Measurements from ENCODE around the gene IFIT5.

DNA sequence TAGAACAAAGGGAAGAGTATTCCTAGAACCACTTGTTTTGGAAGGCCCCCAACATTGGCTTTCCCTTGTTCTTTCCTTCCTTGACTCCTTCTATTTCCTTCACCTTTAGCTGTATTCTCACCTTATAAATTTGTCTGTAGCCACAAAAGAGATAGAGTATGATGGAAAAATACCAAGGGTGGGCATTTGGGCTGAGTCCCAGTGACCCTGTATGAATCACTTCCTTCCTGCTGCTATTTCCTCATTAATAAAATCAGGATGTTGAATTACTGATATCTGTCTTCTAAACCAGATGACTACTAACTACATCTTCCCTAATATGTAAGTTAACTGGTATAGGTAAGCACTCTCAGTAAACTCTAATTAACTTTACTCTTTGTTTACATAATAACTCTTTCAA is 55.1 kb downstream of the IFIT5 start:
- TF ChIP-seq, protein P1, sequence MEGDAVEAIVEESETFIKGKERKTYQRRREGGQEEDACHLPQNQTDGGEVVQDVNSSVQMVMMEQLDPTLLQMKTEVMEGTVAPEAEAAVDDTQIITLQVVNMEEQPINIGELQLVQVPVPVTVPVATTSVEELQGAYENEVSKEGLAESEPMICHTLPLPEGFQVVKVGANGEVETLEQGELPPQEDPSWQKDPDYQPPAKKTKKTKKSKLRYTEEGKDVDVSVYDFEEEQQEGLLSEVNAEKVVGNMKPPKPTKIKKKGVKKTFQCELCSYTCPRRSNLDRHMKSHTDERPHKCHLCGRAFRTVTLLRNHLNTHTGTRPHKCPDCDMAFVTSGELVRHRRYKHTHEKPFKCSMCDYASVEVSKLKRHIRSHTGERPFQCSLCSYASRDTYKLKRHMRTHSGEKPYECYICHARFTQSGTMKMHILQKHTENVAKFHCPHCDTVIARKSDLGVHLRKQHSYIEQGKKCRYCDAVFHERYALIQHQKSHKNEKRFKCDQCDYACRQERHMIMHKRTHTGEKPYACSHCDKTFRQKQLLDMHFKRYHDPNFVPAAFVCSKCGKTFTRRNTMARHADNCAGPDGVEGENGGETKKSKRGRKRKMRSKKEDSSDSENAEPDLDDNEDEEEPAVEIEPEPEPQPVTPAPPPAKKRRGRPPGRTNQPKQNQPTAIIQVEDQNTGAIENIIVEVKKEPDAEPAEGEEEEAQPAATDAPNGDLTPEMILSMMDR (IDR thresholded peaks at IDR 0.05): no peak
- TF ChIP-seq POLR2A (IDR thresholded peaks at IDR 0.05) (no peak), POLR2AphosphoS5 (IDR thresholded peaks at IDR 0.05) (no peak)

Data from breast epithelium (tissue), 3 donors.